ENCODE measurements around the gene TBC1D24. TPM values are rescaled to one million over a fixed set of nuclear protein-coding genes. Genes with fewer than 3 reads are reported as not detected.

The TBC1D24 gene
- total RNA-seq, 2 donors from 2014 or later: 8.4 to 15.8 TPM

GRCh38 chr16:2511128-2511800, 36.3 kb downstream of the TBC1D24 start:
- Histone ChIP-seq H3K4me1 (peaks cover 3% of the 10 kb centered on the region), H3K27me3 (no peaks in the 10 kb centered on the region), H3K36me3 (no peaks in the 10 kb centered on the region), H3K9me3 (no peaks in the 10 kb centered on the region), H3K9ac (ENCODE audit: low read depth in 2 of 2, low read length in 2 of 2) (no peak overlapping the region), H3K27ac (no peak overlapping the region), H3K4me3 (no peak overlapping the region)
- DNase-seq: peak; percentile 69
- TF ChIP-seq CTCF (IDR thresholded peaks at IDR 0.05): no peak
- intact Hi-C loops (cut with DNase I): loop anchor here (10.0 kb wide), 1 partner anchor 306 kb away; the partner anchor contains the start of gene MLST8

- intact Hi-C loops (cut with DNase I): loop anchor here (10.0 kb wide), 1 partner anchor 307 kb away; the partner anchor contains the start of gene MLST8
- peaks cover 12% of the 10 kb centered on the region for H3K4me1 ChIP-seq
Measured at GRCh38 chr16:2511996-2512734, 37.2 kb downstream of the TBC1D24 start.

GRCh38 chr16:2512735-2513404, 37.9 kb downstream of the TBC1D24 start:
- peak overlapping the region; percentile 58 for H3K4me3 ChIP-seq
- no peaks in the 10 kb centered on the region for H3K27me3 ChIP-seq
- TF ChIP-seq CTCF (IDR thresholded peaks at IDR 0.05): no peak
- intact Hi-C loops (cut with DNase I): loop anchor here (10.0 kb wide), 1 partner anchor 308 kb away; the partner anchor contains the start of gene MLST8
- H3K36me3 ChIP-seq: no peaks in the 10 kb centered on the region
- H3K4me1 ChIP-seq: peaks cover 15% of the 10 kb centered on the region
- H3K9ac ChIP-seq (ENCODE audit: low read depth in 2 of 2, low read length in 2 of 2): peak overlapping the region in 1 of 2 donors; percentile 32
- no peak for DNase-seq
- peak overlapping the region; percentile 79 for H3K27ac ChIP-seq
- no peaks in the 10 kb centered on the region for H3K9me3 ChIP-seq

More at GRCh38 chr16:2511996-2512734, 37.2 kb downstream of the TBC1D24 start:
- no peak for DNase-seq
- Histone ChIP-seq H3K9ac (ENCODE audit: low read depth in 2 of 2, low read length in 2 of 2) (no peak overlapping the region), H3K4me3 (no peak overlapping the region), H3K27ac (no peak overlapping the region), H3K9me3 (no peaks in the 10 kb centered on the region), H3K36me3 (no peaks in the 10 kb centered on the region), H3K27me3 (no peaks in the 10 kb centered on the region)
- no peak for TF ChIP-seq CTCF (IDR thresholded peaks at IDR 0.05)

- peak; percentile 94 for DNase-seq
- intact Hi-C loops (cut with DNase I): loop anchor here (10.0 kb wide), 1 partner anchor 309 kb away; the partner anchor contains the start of gene MLST8
- H3K27me3 ChIP-seq: no peaks in the 10 kb centered on the region
- no peaks in the 10 kb centered on the region for H3K9me3 ChIP-seq
- H3K4me3 ChIP-seq: peak within 1 kb of the TSS; percentile 58
- peaks cover 20% of the 10 kb centered on the region for H3K4me1 ChIP-seq
- peak within 1 kb of the TSS; percentile 79 for H3K27ac ChIP-seq
- no peaks in the 10 kb centered on the region for H3K36me3 ChIP-seq
- TF ChIP-seq CTCF (IDR thresholded peaks at IDR 0.05): no peak
- H3K9ac ChIP-seq (ENCODE audit: low read depth in 2 of 2, low read length in 2 of 2): peak within 1 kb of the TSS; percentile 98 to 99
Measured at GRCh38 chr16:2513405-2514332, 38.7 kb downstream of the TBC1D24 start, which contains the start of gene ATP6V0C. ATP6V0C (plus strand) TSS chr16:2513952; CDS start chr16:2514104, 152 bp downstream.

Data from colonic mucosa (tissue), 4 donors.